Mesenchymal stem cell (in vitro differentiated cells and primary cell): Measurements from ENCODE around the gene GRHL1.

Experiments used
- DNase-seq: peaks from one replicate; pipeline ENCODE4 v3.0.0-alpha.2; 2013
- H2AFZ ChIP-seq: one replicate; pipeline ENCODE4 v1.6.1; 2013; ENCODE audit warnings: low read depth, mild to moderate bottlenecking, control low read depth, inconsistent platforms, low read length, moderate library complexity
- H2AK5ac ChIP-seq: 2 replicates; pipeline ENCODE4 v1.6.1; 2013; ENCODE audit warnings: low read length, moderate library complexity, mild to moderate bottlenecking, inconsistent platforms; ENCODE audit not compliant: severe bottlenecking
- H2BK120ac ChIP-seq: one replicate; pipeline ENCODE4 v1.6.1; 2013; ENCODE audit warnings: low read depth, mild to moderate bottlenecking, inconsistent platforms, low read length, moderate library complexity
- H2BK12ac ChIP-seq, 2 experiments: one replicate each; pipeline ENCODE4 v1.6.1; 2013; ENCODE audit warnings: inconsistent platforms in 2 of 2, low read length in 2 of 2, mild to moderate bottlenecking in 2 of 2, moderate library complexity in 2 of 2, control low read depth in 1 of 2
- H2BK15ac ChIP-seq: one replicate; pipeline ENCODE4 v1.6.1; 2013; ENCODE audit warnings: mild to moderate bottlenecking, low read depth, inconsistent platforms; ENCODE audit not compliant: poor library complexity, severe bottlenecking
- H2BK5ac ChIP-seq: 2 replicates; pipeline ENCODE4 v1.6.1; 2013; ENCODE audit warnings: low read depth, mild to moderate bottlenecking, low read length, control low read depth, inconsistent platforms; ENCODE audit not compliant: poor library complexity, severe bottlenecking
- H3K14ac ChIP-seq, 2 experiments: one replicate each; pipeline ENCODE4 v1.6.1; 2013; ENCODE audit warnings: inconsistent platforms in 2 of 2, low read length in 2 of 2, control low read depth in 1 of 2, mild to moderate bottlenecking in 1 of 2, moderate library complexity in 1 of 2
- H3K18ac ChIP-seq, 2 experiments: one replicate each; pipeline ENCODE4 v1.6.1; 2013; ENCODE audit warnings: inconsistent platforms in 2 of 2, low read length in 2 of 2, control low read depth in 1 of 2, low read depth in 1 of 2, mild to moderate bottlenecking in 1 of 2
- H3K23ac ChIP-seq, 2 experiments: one replicate each; pipeline ENCODE4 v1.6.1; 2013; ENCODE audit warnings: inconsistent platforms in 2 of 2, low read length in 2 of 2, mild to moderate bottlenecking in 2 of 2, moderate library complexity in 2 of 2, control low read depth in 1 of 2
- H3K27ac ChIP-seq: 2 replicates; pipeline ENCODE4 v1.5.1; 2013; ENCODE audit warnings: mild to moderate bottlenecking, moderate library complexity, low read length, control low read depth, inconsistent platforms; ENCODE audit not compliant: poor library complexity, severe bottlenecking
- H3K27me3 ChIP-seq, 2 experiments: 2 replicates each; pipeline versions ENCODE4 v1.6.1 to v1.7.0; 2013; ENCODE audit warnings: low read length in 2 of 2, mild to moderate bottlenecking in 2 of 2, moderate library complexity in 2 of 2, control low read depth in 1 of 2, inconsistent platforms in 1 of 2; ENCODE audit not compliant: control insufficient read depth in 1 of 2, insufficient read depth in 1 of 2
- H3K36me3 ChIP-seq, 2 experiments: 2 replicates each; pipeline versions ENCODE4 v1.6.1 to v1.7.0; 2013; ENCODE audit warnings: low read length in 2 of 2, control low read depth in 1 of 2, inconsistent platforms in 1 of 2, low read depth in 1 of 2, mild to moderate bottlenecking in 1 of 2; ENCODE audit not compliant: insufficient read depth in 2 of 2, control insufficient read depth in 1 of 2
- H3K4ac ChIP-seq, 2 experiments: one replicate each; pipeline ENCODE4 v1.6.1; 2013; ENCODE audit warnings: inconsistent platforms in 2 of 2, low read length in 2 of 2, mild to moderate bottlenecking in 2 of 2, moderate library complexity in 2 of 2, control low read depth in 1 of 2, low read depth in 1 of 2
- H3K4me1 ChIP-seq: 2 replicates; pipeline ENCODE4 v1.6.1; 2013; ENCODE audit warnings: low read depth, low read length, control low read depth; ENCODE audit not compliant: control insufficient read depth, insufficient read depth
- H3K4me2 ChIP-seq: 2 replicates; pipeline ENCODE4 v1.6.1; 2013; ENCODE audit warnings: low read length, mild to moderate bottlenecking, inconsistent platforms; ENCODE audit not compliant: poor library complexity, severe bottlenecking
- H3K4me3 ChIP-seq, 2 experiments: 2 replicates each; pipeline versions ENCODE4 v1.5.1 to v1.7.0; 2013; ENCODE audit warnings: low read length in 2 of 2, mild to moderate bottlenecking in 2 of 2, control low read depth in 1 of 2, low read depth in 1 of 2; ENCODE audit not compliant: insufficient read depth in 1 of 2
- H3K79me1 ChIP-seq: replicated peaks from 2 replicates; pipeline ENCODE4 v1.6.1; 2013; ENCODE audit warnings: mild to moderate bottlenecking, control low read depth, low read length, inconsistent platforms; ENCODE audit not compliant: poor library complexity, severe bottlenecking
- H3K9ac ChIP-seq: 2 replicates; pipeline ENCODE4 v1.7.0; 2013; ENCODE audit warnings: mild to moderate bottlenecking, low read length, moderate library complexity
- H3K9me3 ChIP-seq: 2 replicates; pipeline ENCODE4 v1.7.0; 2013; ENCODE audit warnings: mild to moderate bottlenecking, low read length; ENCODE audit not compliant: control insufficient read depth
- H4K8ac ChIP-seq: one replicate; pipeline ENCODE4 v1.6.1; 2013; ENCODE audit warnings: inconsistent platforms, mild to moderate bottlenecking, low read length, moderate library complexity
- H4K91ac ChIP-seq: one replicate; pipeline ENCODE4 v1.6.1; 2013; ENCODE audit warnings: mild to moderate bottlenecking, low read length, inconsistent platforms
- WGBS: methylation state at CpG from one replicate; pipeline ENCODE4 v1.1.7; 2013; ENCODE audit warnings: mixed read lengths; 5-methylcytosine and 5-hydroxymethylcytosine counted together

The GRHL1 gene

GRCh38 chr2:9951272-9951521 lies 296 bp upstream of the GRHL1 start:
- peaks cover 9% of the 10 kb centered on the region for H3K4me1 ChIP-seq
- H3K9ac ChIP-seq = no peak overlapping the region
- H3K79me1 ChIP-seq = no peaks in the 10 kb centered on the region
- no peaks in the 10 kb centered on the region for H3K9me3 ChIP-seq
- H3K4me2 ChIP-seq = peak overlapping the region; percentile 91
- peak overlapping the region in 1 of 2 experiments; percentile 42 for H2BK12ac ChIP-seq
- H2AFZ ChIP-seq = peak overlapping the region; percentile 78
- no peaks in the 10 kb centered on the region for H3K36me3 ChIP-seq
- no peak for DNase-seq
- no peak overlapping the region for H3K4ac ChIP-seq
- peak overlapping the region; percentile 44 to 55 for H3K18ac ChIP-seq
- peaks cover 10 to 15% of the 10 kb centered on the region in 2 experiments for H3K27me3 ChIP-seq
- H3K14ac ChIP-seq = no peak overlapping the region
- H3K4me3 ChIP-seq = peak overlapping the region; percentile 75
- WGBS = 0% methylated on average over 13 of the region's 47 CpGs
- H2BK120ac ChIP-seq = no peak overlapping the region
- H2BK5ac ChIP-seq = no peak overlapping the region
- no peak overlapping the region for H2BK15ac ChIP-seq
- H3K27ac ChIP-seq = no peak overlapping the region
- H4K91ac ChIP-seq = no peak overlapping the region
- no peak overlapping the region for H3K23ac ChIP-seq
- H4K8ac ChIP-seq = no peak overlapping the region
- H2AK5ac ChIP-seq = no peak overlapping the region

GRCh38 chr2:9952286-9952737 lies 819 bp downstream of the GRHL1 start:
- H2AK5ac ChIP-seq = no peak overlapping the region
- no peak overlapping the region for H3K18ac ChIP-seq
- no peak overlapping the region for H2AFZ ChIP-seq
- no peaks in the 10 kb centered on the region for H3K79me1 ChIP-seq
- peaks cover 9% of the 10 kb centered on the region for H3K4me1 ChIP-seq
- peaks cover 9 to 10% of the 10 kb centered on the region in 2 experiments for H3K27me3 ChIP-seq
- no peak overlapping the region for H2BK12ac ChIP-seq
- peak overlapping the region; percentile 96 for H3K4me2 ChIP-seq
- H2BK5ac ChIP-seq = no peak overlapping the region
- H4K91ac ChIP-seq = no peak overlapping the region
- H2BK15ac ChIP-seq = no peak overlapping the region
- H3K4me3 ChIP-seq = peak overlapping the region; percentile 65 to 79
- H3K27ac ChIP-seq = no peak overlapping the region
- no peak for DNase-seq
- 34% methylated on average over 14 of the region's 15 CpGs for WGBS
- no peaks in the 10 kb centered on the region for H3K9me3 ChIP-seq
- no peaks in the 10 kb centered on the region for H3K36me3 ChIP-seq
- no peak overlapping the region for H3K4ac ChIP-seq
- no peak overlapping the region for H4K8ac ChIP-seq
- no peak overlapping the region for H3K9ac ChIP-seq
- H3K23ac ChIP-seq = no peak overlapping the region
- H3K14ac ChIP-seq = no peak overlapping the region
- H2BK120ac ChIP-seq = no peak overlapping the region

GRCh38 chr2:9952856-9953503 lies 1.5 kb downstream of the GRHL1 start:
- H2BK5ac ChIP-seq = no peak overlapping the region
- H3K27me3 ChIP-seq = peaks cover 9 to 10% of the 10 kb centered on the region in 2 experiments
- peaks cover 9% of the 10 kb centered on the region for H3K4me1 ChIP-seq
- no peak overlapping the region for H3K14ac ChIP-seq
- no peak overlapping the region for H3K4me2 ChIP-seq
- no peak overlapping the region for H3K4me3 ChIP-seq
- no peak overlapping the region for H3K23ac ChIP-seq
- H2BK15ac ChIP-seq = no peak overlapping the region
- no peak overlapping the region for H2BK120ac ChIP-seq
- WGBS = 84% methylated on average over 8 of the region's 8 CpGs
- no peak overlapping the region for H3K18ac ChIP-seq
- no peaks in the 10 kb centered on the region for H3K79me1 ChIP-seq
- H2AFZ ChIP-seq = no peak overlapping the region
- no peak overlapping the region for H4K91ac ChIP-seq
- H3K9ac ChIP-seq = no peak overlapping the region
- H3K27ac ChIP-seq = no peak overlapping the region
- H3K36me3 ChIP-seq = no peaks in the 10 kb centered on the region
- no peak for DNase-seq
- no peak overlapping the region for H3K4ac ChIP-seq
- H2AK5ac ChIP-seq = no peak overlapping the region
- no peak overlapping the region for H4K8ac ChIP-seq
- H2BK12ac ChIP-seq = no peak overlapping the region
- no peaks in the 10 kb centered on the region for H3K9me3 ChIP-seq

GRCh38 chr2:9954136-9954535 lies 2.6 kb downstream of the GRHL1 start:
- 73% methylated on average over 3 of the region's 3 CpGs for WGBS
- no peak overlapping the region for H3K9ac ChIP-seq
- H3K4me2 ChIP-seq = no peak overlapping the region
- no peak overlapping the region for H2BK12ac ChIP-seq
- H2BK120ac ChIP-seq = no peak overlapping the region
- no peaks in the 10 kb centered on the region for H3K36me3 ChIP-seq
- no peak overlapping the region for H2AFZ ChIP-seq
- H3K18ac ChIP-seq = no peak overlapping the region
- H3K27me3 ChIP-seq = peaks cover 9 to 10% of the 10 kb centered on the region in 2 experiments
- H3K4ac ChIP-seq = no peak overlapping the region
- H2BK5ac ChIP-seq = no peak overlapping the region
- H3K27ac ChIP-seq = no peak overlapping the region
- H3K23ac ChIP-seq = no peak overlapping the region
- no peaks in the 10 kb centered on the region for H3K79me1 ChIP-seq
- H4K91ac ChIP-seq = no peak overlapping the region
- no peak overlapping the region for H2BK15ac ChIP-seq
- H3K9me3 ChIP-seq = no peaks in the 10 kb centered on the region
- H3K4me3 ChIP-seq = no peak overlapping the region
- H2AK5ac ChIP-seq = no peak overlapping the region
- DNase-seq = no peak
- H3K4me1 ChIP-seq = peaks cover 9% of the 10 kb centered on the region
- no peak overlapping the region for H4K8ac ChIP-seq
- no peak overlapping the region for H3K14ac ChIP-seq
